Stimulated activated CD4-positive, alpha-beta T cell treated with anti-CD3 and anti-CD28 coated beads, Interleukin-15, amount 100 ng/mL, for 1 hour (primary cell): Measurements from ENCODE around the gene ARHGAP8.
"Not testable (repeated sequence)": the region's sequence is repeated elsewhere in the genome, so short reads cannot be mapped to it uniquely, and the experiment has no call there.

Experiments
- DNase-seq, 2 donors: peaks; one replicate each; pipeline ENCODE4 v3.0.0-alpha.2; 2020; ENCODE audit warnings: low read depth in 1 of 2, low spot score in 1 of 2

ARHGAP8 gene

DNA sequence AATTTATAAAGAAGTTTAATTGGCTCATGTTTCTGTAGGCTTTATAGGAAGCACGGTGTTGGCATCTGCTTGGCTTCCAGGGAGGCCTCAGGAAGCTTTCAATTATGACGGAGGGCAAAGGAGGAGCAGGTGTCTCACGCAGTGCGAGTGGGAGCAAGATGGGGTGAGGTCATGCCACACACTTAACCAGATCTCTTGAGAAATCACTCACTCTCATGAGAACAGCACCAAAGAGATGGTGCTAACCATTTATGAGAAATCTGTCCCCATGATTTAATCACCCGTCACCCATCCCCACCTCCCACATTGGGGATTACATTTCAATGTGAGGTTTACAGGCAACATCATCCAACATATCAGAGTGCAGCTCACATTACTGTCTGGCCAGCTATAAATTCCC, 103.5 kb downstream of the ARHGAP8 start:
- no peak for DNase-seq

DNA sequence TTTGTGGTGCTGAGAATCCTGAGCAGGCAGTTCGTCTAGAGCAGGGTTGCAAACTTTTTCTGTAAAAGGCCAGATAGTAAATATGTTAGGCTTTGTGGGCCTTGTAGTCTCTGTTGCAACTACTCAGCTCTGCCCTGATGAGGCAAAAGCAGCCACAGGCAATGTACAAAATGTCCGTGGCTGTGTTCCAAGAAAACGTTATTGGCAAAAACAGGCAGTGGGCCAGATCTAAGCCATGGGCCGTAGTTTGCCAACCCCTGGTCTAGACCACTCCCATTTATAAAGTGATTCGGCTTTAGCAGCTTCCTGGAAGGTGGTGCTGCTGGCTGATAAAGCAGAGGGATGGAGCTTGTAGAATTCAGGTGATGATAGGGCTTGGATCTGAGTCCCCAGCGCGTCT, 106.4 kb downstream of the ARHGAP8 start:
- DNase-seq: not testable (repeated sequence)

DNA sequence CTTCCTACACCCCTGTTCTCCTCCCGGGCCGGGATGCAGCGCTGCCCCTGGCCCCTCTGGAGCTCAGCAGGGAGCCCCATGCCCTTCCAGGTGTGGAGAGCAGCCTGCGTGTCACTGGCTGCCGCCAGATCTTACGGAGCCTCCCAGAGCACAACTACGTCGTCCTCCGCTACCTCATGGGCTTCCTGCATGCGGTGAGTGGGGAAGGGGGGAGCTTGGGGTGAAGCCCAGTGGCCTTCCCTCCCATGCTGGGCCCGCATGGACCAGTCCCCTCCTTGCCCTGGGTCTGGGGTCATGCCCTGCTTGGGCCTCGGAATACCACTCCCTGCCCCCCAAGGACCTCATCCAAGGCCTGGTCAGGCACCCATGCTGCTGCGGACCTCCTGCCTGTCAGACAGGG, 107.3 kb downstream of the ARHGAP8 start:
- no peak for DNase-seq

DNA sequence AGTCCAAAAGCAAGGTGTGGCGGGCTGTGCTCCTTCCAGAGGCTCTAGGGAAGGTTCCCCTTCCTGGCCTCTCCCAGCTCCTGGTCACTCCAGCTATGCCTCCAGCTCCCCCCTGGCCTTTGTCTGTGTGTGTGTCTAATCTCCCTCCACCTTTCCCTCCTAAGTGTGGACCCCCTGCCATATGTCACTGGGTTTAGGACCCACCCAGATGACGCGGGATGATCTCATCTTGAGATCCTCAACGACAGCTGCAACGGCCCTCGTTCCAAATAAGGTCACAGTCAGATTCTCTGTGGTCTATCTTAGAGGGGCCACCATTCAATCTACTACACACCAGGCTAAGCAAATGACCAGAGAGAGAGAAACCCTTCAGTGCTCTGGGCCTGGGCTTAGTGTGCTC, 107.9 kb downstream of the ARHGAP8 start:
- no peak for DNase-seq

DNA sequence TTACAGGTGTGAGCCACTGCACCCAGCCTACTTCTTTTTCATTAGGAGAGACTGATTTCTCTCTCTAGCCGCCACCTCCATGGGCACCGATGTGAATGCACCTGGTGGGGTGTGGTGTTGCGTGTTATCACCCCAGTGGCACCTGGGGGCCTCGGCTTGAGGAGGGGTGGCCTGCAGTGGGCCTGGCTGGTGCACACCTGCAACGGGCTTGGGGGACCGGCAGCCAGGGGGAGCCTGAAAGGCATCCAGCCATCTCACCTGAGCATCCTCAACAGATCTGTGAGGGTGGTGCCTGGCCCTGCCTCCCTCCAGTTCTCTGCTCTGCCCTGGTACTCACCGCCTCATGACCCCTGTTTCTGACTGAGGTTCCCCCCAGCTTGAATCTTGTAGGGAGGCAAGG, 108.9 kb downstream of the ARHGAP8 start:
- no peak for DNase-seq

DNA sequence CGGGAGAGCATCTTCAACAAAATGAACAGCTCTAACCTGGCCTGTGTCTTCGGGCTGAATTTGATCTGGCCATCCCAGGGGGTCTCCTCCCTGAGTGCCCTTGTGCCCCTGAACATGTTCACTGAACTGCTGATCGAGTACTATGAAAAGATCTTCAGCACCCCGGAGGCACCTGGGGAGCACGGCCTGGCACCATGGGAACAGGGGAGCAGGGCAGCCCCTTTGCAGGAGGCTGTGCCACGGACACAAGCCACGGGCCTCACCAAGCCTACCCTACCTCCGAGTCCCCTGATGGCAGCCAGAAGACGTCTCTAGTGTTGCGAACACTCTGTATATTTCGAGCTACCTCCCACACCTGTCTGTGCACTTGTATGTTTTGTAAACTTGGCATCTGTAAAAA, 109.9 kb downstream of the ARHGAP8 start:
- DNase-seq: no peak

DNA sequence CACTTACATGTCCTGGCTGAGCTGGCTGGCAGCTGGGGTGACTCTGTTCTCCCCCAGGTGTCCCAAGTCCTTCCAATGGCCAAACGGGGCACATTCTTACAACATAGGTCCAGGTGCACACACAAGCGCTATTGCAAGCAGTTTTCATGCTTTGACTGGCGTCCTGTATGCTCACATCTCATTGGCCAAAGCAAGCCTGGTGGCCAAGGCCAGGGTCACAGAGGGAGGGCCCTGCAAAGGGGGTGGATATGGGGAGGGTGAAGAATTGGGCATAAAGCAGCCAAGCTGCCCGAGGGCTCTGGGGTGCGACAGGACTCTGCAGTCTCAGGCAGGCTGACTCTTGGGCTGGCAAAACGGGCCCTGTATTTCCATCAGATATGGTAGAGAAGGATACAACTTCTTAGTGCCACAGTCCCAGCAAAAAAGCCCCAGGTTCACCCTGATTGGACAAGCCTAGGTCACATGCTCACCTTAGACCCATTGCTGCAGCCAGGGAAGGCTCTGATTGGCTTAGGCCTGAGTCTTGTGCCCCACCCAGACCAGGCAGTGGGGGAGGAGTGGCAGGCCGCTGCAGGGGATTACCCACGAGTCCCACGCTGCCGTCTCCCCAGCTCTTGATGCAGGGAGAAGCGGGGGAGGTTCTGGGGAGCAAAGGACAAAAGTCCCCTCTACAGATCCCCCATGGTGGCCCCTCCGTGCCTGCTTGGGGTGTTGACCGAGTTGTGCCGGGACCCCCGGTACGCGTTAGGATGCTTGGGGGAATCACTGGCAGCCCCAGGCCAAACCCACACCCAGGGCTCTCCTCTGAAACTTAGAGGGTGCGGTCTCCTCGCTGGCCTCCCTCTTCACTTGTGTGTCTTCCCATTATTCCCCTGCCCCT, 110.8 kb downstream of the ARHGAP8 start:
- no peak for DNase-seq

DNA sequence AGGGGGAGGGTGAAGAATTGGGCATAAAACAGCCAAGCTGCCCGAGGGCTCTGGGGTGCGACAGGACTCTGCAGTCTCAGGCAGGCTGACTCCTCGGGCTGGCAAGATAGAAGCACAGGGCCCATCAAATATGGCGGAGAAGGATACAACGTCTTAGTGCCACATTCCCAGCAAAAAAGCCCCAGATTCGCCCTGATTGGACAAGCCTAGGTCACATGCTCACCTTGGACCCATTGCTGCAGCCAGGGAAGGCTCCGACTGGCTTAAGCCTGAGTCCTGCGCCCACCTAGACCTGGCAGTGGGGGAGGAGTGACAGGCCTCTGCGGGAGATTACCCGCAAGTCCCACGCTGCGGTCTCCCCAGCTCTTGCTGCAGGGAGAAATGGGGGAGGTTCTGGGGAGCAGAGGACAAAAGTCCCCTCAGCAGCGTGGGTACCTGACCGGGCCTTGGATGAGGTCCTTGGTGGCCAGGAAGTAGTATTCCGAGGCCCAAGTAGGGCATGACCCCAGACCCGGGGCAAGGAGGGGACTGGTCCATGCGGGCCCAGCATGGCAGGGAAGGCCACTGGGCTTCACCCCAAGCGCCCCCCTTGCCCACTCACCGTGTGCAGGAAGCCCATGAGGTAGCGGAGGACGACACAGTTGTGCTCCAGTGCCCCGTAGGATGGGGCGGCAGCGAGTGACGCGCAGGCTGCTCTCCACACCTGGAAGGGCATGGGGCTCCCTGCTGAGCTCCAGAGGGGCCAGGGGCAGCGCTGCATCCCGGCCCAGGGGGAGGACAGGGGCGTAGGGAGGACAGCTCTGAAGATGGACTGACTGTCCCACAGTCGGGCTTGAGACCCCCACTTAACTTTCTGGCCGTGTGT, 113.0 kb downstream of the ARHGAP8 start:
- no peak for DNase-seq

DNA sequence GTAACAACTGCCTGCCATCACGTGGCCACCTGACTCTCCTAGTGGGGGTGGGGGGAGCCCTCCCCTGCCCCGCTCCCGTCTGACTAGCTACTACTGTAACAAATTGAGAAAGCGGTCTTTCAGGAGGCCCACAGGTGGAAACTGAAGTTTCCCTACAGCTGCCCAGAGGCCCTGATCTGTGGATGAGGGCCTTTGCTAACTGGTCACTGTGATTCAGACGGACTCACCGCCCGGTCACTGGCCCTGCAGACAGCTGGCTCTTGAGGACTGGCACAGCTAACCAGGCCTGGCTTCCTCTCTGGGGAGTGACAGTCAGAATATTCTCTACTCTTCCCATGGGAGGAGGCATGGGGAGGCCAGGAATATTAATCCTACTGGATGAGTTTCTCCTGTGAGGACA, 116.8 kb downstream of the ARHGAP8 start:
- no peak for DNase-seq

DNA sequence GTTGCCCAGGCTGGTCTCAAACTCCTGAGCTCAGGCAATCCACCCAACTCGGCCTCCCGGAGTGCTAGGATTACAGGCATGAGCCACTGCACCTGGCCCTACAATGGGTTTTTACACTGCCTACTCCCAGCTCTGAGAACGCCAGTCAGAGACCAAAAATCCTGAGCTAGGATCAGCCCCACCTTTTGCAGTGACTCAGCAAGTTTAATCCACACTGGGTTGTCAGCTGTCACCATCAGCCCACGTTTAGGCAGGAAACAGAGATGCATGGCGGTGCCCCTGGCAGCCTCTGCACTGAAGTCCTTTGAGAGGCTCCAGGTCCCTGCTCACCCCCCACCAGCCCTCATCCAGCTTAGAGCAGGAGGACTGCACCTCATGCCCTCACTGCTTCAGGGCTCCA, 117.6 kb downstream of the ARHGAP8 start:
- DNase-seq: no peak

DNA sequence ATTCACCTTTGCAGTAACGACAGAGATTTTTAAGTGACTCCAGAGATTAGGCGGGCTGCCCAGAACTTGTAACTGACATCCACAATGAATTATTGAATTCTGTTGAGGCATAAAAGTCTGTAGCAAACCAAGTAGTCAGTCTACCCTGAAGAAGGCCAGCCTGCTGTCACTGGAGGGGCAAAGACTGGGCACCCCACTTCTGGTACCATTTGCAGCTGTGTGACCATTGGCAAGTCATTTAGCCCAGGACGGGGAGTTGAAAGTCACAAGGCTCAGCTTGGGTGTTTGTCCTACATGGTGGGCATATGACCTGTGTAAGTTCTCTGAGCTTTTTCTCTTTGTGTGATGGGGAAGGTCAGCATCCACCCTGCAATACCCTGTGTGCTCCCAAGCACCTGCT, 119.4 kb downstream of the ARHGAP8 start:
- no peak for DNase-seq

DNA sequence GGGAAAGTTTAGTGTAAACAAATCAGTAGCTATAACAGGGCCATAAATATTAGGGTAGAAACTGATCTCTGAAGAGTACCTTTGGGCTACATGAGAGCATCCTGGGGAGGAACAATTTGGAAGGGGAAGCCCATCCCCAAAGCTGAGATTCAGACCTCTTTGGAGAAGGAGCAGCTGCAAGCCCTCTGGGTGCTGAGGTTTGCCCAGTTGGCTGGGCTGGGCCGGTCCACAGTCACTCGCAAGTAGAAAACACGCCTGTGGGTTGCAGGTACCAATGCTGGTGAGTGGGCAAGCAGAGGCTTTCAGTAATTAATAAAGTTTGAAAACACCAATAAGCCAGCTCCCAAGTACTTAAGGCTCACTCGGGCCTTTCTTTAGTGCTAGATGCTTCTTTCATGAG, 124.5 kb downstream of the ARHGAP8 start:
- DNase-seq: no peak

DNA sequence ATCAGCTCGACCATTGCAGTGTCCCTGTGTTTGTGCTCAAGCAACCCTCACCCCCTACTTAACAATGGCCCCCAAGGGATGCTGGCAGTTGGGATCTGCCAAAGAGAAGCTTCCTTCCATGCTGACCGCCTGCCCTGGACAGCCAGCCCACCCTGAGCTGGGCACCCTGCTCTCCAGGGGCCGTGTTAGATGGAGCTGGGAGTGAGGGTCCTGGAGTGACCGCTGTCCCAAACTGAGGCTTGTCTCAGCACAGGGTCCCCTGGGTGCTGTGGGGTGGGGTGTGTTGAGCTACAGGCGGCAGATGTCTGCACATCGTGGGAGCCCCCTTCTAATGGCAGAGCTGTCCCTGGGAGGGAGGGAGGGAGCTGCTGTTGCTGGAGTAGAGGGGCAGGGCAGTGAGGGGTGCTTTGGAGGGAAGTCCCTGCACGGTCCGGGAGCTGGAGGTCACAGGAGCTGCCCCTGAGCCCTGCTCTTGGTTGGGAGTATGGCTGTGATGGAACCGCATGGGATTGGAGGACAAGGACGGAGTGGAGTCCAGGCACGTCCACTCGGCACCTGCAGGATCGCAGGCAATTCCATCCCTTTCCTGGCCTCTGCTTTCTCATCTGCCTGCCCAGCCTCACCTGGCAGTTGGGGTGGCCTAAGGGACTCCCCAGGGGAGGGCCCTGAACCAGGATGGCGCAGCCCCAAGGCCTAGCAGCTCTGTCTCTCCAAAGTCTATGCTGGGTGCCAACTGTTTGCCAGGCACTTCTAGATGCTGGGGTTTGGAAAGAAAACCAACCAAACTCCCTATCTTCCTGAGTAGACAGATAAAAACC, 126.3 kb downstream of the ARHGAP8 start:
- no peak for DNase-seq

DNA sequence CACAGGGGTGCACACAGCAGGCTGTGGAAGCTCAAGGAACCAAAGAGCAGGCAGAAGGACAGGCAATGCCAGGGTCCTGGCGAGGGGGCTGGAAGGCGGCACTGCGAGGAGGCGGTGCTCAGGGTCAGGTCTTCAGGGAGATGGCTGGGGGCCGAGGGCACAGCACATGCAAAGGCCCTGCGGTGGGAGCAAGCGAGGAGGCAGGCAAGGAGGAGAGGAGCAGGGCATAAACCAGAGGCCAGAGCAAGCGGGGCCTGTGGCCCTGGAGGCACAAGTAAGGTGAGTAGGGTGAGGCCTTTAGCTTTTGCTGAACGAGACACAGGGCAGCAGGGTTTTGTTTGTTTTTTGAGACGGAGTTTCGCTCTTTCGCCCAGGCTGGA, 126.9 kb downstream of the ARHGAP8 start:
- no peak for DNase-seq

DNA sequence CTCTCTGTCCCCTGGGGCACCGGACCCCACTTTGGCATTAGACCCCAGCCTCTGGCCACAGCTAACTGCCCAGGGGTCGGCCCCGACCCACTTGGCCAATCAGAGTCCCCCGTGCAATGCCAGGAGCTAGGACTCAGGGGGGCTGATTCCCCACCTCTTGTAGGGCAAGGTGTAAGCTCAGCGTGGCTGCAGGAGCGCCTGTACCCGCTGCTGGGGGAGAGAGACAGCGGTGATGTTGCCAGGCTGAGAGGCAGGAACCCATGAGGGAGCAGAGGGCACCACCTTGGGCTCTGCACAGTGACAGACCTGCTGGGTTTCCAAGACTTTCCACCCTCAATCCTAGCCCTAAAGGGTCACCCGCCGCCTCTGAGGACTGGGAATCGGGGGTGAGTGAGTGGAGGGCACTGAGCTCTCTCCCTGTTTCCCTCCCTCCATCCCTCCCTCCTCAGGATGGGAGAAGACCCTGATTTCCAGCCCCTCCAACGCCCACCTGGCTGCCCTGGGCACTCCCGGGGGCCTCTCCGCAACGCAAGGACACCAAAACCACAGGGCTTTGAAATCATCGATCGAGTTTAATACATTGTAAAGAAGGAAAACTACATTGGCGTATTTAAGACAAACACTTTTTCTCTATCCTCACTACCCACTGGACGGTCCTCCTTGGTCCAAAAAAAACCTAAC, 128.4 kb downstream of the ARHGAP8 start:
- no peak for DNase-seq

DNA sequence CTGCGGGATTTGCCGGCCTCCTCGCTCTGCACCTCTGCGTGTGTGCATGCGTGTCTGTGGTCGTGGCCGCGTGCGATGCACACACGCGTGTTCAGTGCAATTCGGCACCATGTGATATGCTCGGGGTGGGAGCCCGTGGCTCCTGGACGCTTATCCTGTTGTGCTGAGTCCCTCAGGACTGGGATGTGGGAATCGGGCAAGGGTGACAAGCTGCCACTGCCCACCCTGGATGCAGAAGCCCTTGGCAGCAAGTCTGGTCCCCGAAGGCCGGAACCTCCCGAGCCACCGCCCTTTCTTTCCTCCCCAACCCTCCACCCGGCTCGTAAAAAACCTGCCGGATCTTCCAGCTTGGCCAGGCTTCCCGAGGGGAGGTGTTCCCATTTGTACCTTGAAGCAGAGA, 129.2 kb downstream of the ARHGAP8 start:
- no peak for DNase-seq

DNA sequence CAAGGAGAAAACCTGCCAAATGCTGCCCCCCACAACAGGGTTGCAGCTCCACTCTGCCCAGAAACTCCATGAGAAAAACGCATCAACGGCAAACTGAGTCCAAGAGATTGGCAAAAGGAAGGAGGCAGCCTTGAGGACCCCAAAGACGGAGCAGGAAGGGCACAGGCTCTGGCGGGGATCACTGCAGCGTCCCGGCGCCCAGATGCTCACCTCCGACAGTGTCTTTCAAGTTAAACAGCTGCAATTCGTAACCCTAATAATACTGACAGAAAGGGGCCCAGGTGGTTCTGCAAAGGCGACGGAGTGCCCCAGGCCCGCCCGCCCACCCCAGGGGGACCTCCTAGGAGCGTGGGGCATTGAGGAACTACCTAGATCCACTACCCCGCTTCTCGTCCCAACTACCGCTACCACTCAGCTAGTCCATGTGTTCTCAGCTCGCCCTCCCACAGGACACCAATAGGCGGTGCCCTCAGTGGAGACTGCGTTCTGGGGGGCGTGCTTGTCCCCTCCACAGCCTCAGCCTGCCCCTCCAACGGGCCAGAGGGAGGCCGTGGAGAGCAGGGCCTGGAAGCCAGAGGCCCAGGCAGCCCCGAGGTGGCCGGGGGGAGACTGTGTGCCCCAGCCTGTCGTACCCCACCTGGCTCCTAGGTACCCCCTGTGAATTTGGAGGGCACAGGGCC, 130.0 kb downstream of the ARHGAP8 start:
- no peak for DNase-seq

DNA sequence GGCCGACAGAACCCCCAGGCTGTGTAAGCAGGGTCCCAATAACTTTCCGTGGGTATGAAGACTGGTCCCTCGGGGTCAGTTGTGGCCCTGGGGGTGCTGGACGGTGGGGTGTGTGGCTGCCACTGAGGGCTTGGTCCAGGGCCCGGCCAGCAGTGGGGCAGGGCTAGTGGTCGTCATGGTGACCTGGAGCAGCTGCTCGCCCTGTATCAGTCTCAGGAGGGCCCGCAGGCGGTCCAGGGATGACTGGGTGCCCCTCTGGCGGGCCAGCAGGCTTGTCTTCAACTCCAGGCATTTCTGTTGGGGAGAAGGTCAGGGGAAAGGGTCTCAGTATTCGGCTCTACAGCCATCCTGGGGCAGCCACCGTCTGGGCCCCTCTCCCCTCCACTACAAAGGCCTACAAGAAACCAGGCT, 130.6 kb downstream of the ARHGAP8 start:
- DNase-seq: no peak

DNA sequence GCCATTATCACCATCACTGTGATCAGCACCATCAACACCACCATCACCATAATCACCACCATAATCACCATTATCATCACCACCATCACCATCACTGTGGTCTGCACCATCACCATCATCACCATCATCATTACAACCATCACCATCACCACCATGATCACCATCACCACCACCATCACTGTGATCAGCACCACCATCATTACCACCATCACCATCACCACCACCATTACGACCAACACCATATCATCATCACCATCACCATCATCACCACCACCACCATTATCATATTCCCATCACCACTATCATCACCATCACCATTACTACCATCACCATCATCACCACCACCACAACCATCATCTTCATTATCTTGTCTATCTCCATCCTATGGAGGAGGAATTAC, 132.2 kb downstream of the ARHGAP8 start:
- no peak for DNase-seq
